Type B pancreatic cell (in vitro differentiated cells): ENCODE results near the gene S100Z. TPM values are rescaled to one million over a fixed set of nuclear protein-coding genes. Genes with fewer than 3 reads are reported as not detected.

Source experiments
- DNase-seq: peaks from one replicate; pipeline ENCODE4 v3.0.0; 2021; ENCODE audit warnings: mixed read lengths; ENCODE audit not compliant: unreplicated experiment; ENCODE audit errors: extremely low spot score
- H3K27ac Mint-ChIP-seq: 2 replicates; pipeline ENCODE4 v1.8.0; 2021; ENCODE audit warnings: mild to moderate bottlenecking, mixed read lengths
- H3K27me3 Mint-ChIP-seq: 2 replicates; pipeline ENCODE4 v1.8.0; 2021; ENCODE audit warnings: mixed read lengths
- H3K36me3 Mint-ChIP-seq: 2 replicates; pipeline ENCODE4 v1.8.0; 2021; ENCODE audit warnings: mixed read lengths
- H3K4me1 Mint-ChIP-seq: one replicate; pipeline ENCODE4 v1.8.0; 2021; ENCODE audit warnings: mixed read lengths; ENCODE audit not compliant: unreplicated experiment
- H3K4me3 Mint-ChIP-seq: 2 replicates; pipeline ENCODE4 v1.8.0; 2021; ENCODE audit warnings: mild to moderate bottlenecking, mixed read lengths
- H3K9me3 Mint-ChIP-seq: 2 replicates; pipeline ENCODE4 v1.8.0; 2021; ENCODE audit warnings: mixed read lengths
- CTCF ChIP-seq: fragments of 200-600 bp; sonication (generic); conservative IDR thresholded peaks from 2 replicates; pipeline ENCODE4 v1.5.0; 2021; ENCODE audit warnings: antibody characterized with exemption, mild to moderate bottlenecking
- total RNA-seq: library from RNA; stranded (reverse); gene quantifications from 2 replicates; pipeline ENCODE4 v1.2.1, GENCODE V29; 2021; ENCODE audit warnings: low replicate concordance

S100Z gene
- total RNA-seq, 1 donor from 2014 or later, result 0.56 TPM

- Mint-ChIP-seq H3K4me3 (no peak overlapping the region), H3K27me3 (peaks cover 61% of the 10 kb centered on the region), H3K9me3 (no peaks in the 10 kb centered on the region), H3K27ac (no peak overlapping the region), H3K36me3 (no peaks in the 10 kb centered on the region), H3K4me1 (peaks cover 4% of the 10 kb centered on the region)
- no peak for DNase-seq
- no peak for TF ChIP-seq CTCF
These were observed 106.2 kb downstream of the S100Z start for GRCh38 chr5:76956033-76956432.

DNA sequence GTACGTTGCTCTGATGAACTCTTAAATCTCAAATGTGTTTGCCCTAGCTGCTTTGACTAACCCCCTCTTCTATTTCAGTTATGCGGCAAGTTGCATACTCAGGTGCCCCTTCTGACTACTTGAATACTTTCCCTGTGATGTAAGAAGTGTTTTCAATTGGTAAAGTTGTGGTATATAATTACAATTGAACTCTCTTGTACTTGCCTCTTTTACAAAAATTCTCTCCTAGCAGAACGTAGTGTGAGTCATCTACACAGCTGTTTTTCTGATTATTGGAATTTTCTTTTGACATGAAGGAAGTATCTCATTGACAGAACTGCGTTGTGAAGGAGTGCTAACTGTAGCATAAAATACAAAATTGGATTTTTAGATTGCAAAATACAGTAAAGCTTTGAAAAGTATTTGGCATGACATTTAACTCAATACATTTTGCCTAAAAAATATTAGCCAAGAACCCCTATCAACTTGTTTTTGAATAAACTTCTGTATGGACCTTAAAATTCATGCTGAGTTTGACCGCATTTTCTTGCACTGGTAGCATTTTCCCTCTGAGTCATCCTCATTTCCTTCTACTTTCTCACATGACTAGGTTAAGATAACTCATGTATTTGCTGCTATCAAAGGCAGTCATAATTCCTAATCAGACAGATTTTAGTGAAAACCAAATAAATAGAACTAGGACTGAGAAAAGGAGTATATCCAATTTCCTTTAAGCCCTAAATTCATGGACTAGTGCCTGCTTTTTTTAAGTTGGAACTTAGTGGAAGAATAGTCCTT, 109.4 kb downstream of the S100Z start:
- no peak for TF ChIP-seq CTCF
- no peak overlapping the region for H3K4me3 Mint-ChIP-seq
- H3K9me3 Mint-ChIP-seq, result no peaks in the 10 kb centered on the region
- H3K36me3 Mint-ChIP-seq, result no peaks in the 10 kb centered on the region
- peaks cover 41% of the 10 kb centered on the region for H3K27me3 Mint-ChIP-seq
- H3K4me1 Mint-ChIP-seq, result peaks cover 8% of the 10 kb centered on the region
- DNase-seq, result no peak
- H3K27ac Mint-ChIP-seq, result no peak overlapping the region

- Mint-ChIP-seq H3K27me3 (peaks cover 34% of the 10 kb centered on the region), H3K9me3 (no peaks in the 10 kb centered on the region), H3K4me3 (no peak overlapping the region), H3K4me1 (peaks cover 9% of the 10 kb centered on the region), H3K36me3 (no peaks in the 10 kb centered on the region), H3K27ac (no peak overlapping the region)
- TF ChIP-seq CTCF, result no peak
- no peak for DNase-seq
These were observed 110.3 kb downstream of the S100Z start for GRCh38 chr5:76960004-76960625.

DNA sequence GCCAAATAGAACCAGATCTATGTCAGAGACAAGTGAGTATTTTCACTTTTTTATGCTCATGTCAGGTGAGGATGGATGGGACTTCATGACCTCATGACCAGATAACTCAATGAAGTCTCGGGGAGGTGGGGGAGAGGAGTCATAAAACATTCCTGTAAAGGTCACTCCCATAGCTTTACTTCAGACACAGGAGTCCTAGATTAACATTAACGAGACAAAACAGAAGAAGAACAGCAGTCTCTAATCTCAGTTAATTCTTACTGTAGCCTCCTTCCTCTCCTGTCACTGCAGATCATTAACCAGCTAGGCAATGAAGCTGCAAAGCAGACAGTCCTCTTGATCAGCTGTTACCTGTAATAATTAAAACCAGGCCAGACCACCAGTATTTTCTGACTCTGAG, 114.2 kb downstream of the S100Z start:
- DNase-seq, result no peak
- TF ChIP-seq CTCF, result no peak
- H3K27me3 Mint-ChIP-seq, result peaks cover 18% of the 10 kb centered on the region
- H3K9me3 Mint-ChIP-seq, result no peaks in the 10 kb centered on the region
- peaks cover 10% of the 10 kb centered on the region for H3K4me1 Mint-ChIP-seq
- H3K27ac Mint-ChIP-seq, result no peak overlapping the region
- no peak overlapping the region for H3K4me3 Mint-ChIP-seq
- no peaks in the 10 kb centered on the region for H3K36me3 Mint-ChIP-seq

Other genes starting within 250 kb of the S100Z start
- gene F2RL2, start 226.6 kb upstream of the S100Z start, total RNA-seq, result 0.29 and 5.1 TPM in 2 replicates
- 8.5 and 20.1 TPM in 2 replicates for gene F2R, start 133.9 kb upstream of the S100Z start, total RNA-seq
- gene F2RL1, start 31.0 kb upstream of the S100Z start, total RNA-seq, result 10.9 and 35.2 TPM in 2 replicates
- 0.14 and 0.87 TPM in 2 replicates for gene CRHBP, start 103.0 kb downstream of the S100Z start, total RNA-seq
- 25.1 and 25.4 TPM in 2 replicates for gene AGGF1, start 180.4 kb downstream of the S100Z start, total RNA-seq
- 12.5 and 15.4 TPM in 2 replicates for gene ZBED3, start 237.3 kb downstream of the S100Z start, total RNA-seq